GM12873 (cell line): ENCODE measurements around the gene DOCK1.

Experiments used
- CTCF ChIP-seq: IDR thresholded peaks from 2 replicates; pipeline ENCODE4 v1.5.1; 2012; ENCODE audit warnings: low read depth, mild to moderate bottlenecking, moderate library complexity, low read length, control low read depth; ENCODE audit not compliant: insufficient read depth; ENCODE audit errors: missing control alignments

The DOCK1 gene

GRCh38 chr10:127046975-127047877 lies 142.0 kb downstream of the DOCK1 start:
- no peak for TF ChIP-seq CTCF

GRCh38 chr10:127047878-127048238 lies 142.6 kb downstream of the DOCK1 start:
- no peak for TF ChIP-seq CTCF

GRCh38 chr10:127048630-127049029 lies 143.4 kb downstream of the DOCK1 start:
- TF ChIP-seq CTCF: no peak

- no peak for TF ChIP-seq CTCF
These were observed 146.8 kb downstream of the DOCK1 start for GRCh38 chr10:127052001-127052400.

- no peak for TF ChIP-seq CTCF
These were observed 150.0 kb downstream of the DOCK1 start for GRCh38 chr10:127055263-127055662.

- no peak for TF ChIP-seq CTCF
These were observed 154.1 kb downstream of the DOCK1 start for GRCh38 chr10:127059314-127059713.

- no peak for TF ChIP-seq CTCF
These were observed 158.5 kb downstream of the DOCK1 start for GRCh38 chr10:127063762-127064161.
